Smooth muscle cell of the umbilical artery (primary cell): ENCODE results near the gene MRPL3. TPM values are rescaled to one million over a fixed set of nuclear protein-coding genes. Genes with fewer than 3 reads are reported as not detected.

ENCODE experiments used
- total RNA-seq: library from RNA; depleted of rRNA; stranded (reverse); fragments of >200 nt; gene quantifications from 2 replicates; pipeline ENCODE4 v1.2.3, GENCODE V29; 2014

The MRPL3 gene
- total RNA-seq: 118 and 121 TPM in 2 replicates

GRCh38 chr3:131502530-131503319, at the start of gene MRPL3:
Gene MRPL3, minus strand, starts transcription at chr3:131502971. Its CDS starts 150 bp downstream, at chr3:131502821.

Other genes with a start within 250 kb of the MRPL3 start
- 10.7 and 11.5 TPM in 2 replicates for gene NUDT16, start 121.2 kb downstream of the MRPL3 start, total RNA-seq